SK-N-MC (cell line): ENCODE measurements around the gene STX7.

Experiments
- EZH2 ChIP-seq: fragments of 200-600 bp; sonication (generic); IDR thresholded peaks from one replicate; pipeline ENCODE4 v1.6.1; 2017; ENCODE audit warnings: antibody characterized with exemption
- FOXP2 ChIP-seq: optimal IDR thresholded peaks from 2 replicates; pipeline ENCODE3; 2011; ENCODE audit warnings: mild to moderate bottlenecking, moderate library complexity; ENCODE audit not compliant: insufficient read depth; ENCODE audit errors: extremely low read length, control extremely low read depth
- POLR2AphosphoS5 ChIP-seq: IDR thresholded peaks from 2 replicates; pipeline ENCODE4 v1.6.1; 2012; ENCODE audit warnings: mild to moderate bottlenecking, low read depth, low read length, borderline replicate concordance

GRCh38 chr6:132464538-132465256, 48.2 kb downstream of the STX7 start:
- TF ChIP-seq EZH2 (no peak), FOXP2 (no peak), POLR2AphosphoS5 (no peak)
